Esophagus muscularis mucosa (tissue), 3 donors: ENCODE data around the gene PEX16.

Experiments used
- CTCF ChIP-seq, 3 experiments: fragments of 200-600 bp in 2 of 3; fragments of 450-650 bp in 1 of 3; sonication (generic) in 2 of 3; IDR thresholded peaks; one replicate each; pipeline ENCODE4 v1.5.1; 2017 to 2019; ENCODE audit warnings: antibody characterized with exemption in 3 of 3, mild to moderate bottlenecking in 2 of 3, moderate library complexity in 1 of 3
- POLR2A ChIP-seq: fragments of 450-650 bp; IDR thresholded peaks from one replicate; pipeline ENCODE4 v1.6.1; 2017; ENCODE audit warnings: antibody characterized with exemption, moderate library complexity, mild to moderate bottlenecking, low read depth
- POLR2AphosphoS5 ChIP-seq, 2 donors: sonication (generic); formaldehyde crosslinking; IDR thresholded peaks; one replicate each; pipeline ENCODE4 v1.6.1; 2017; ENCODE audit warnings: antibody characterized with exemption in 2 of 2

GRCh38 chr11:45937916-45938315 lies 20.2 kb upstream of the PEX16 start:
- TF ChIP-seq CTCF (IDR thresholded peaks at IDR 0.05) (no peak), POLR2A (no peak), POLR2AphosphoS5 (IDR thresholded peaks at IDR 0.05) (no peak)
